GM23338 (cell line): ENCODE measurements around the gene NIPA2. TPM values are rescaled to one million over a fixed set of nuclear protein-coding genes. Genes with fewer than 3 reads are reported as not detected.

Experiments used
- ATAC-seq: fragments of 200-7000 bp; cut with Tn5 transposase; 3 replicates; pipeline ENCODE4 v1.9.1; 2020
- DNase-seq: peaks from one replicate; pipeline ENCODE4 v3.0.0-alpha.2; 2015; ENCODE audit warnings: low spot score
- H2AFZ ChIP-seq: fragments of 200-600 bp; sonication (generic); 2 replicates; pipeline ENCODE4 v1.8.0; 2016; ENCODE audit warnings: antibody characterized with exemption, mild to moderate bottlenecking, moderate library complexity
- H3F3A ChIP-seq: fragments of 200-600 bp; sonication (generic); replicated peaks from 2 replicates; pipeline ENCODE4 v1.8.0; 2017; ENCODE audit warnings: antibody characterized with exemption, mixed run types, low read depth
- H3K27ac ChIP-seq: fragments of 200-600 bp; sonication (generic); 2 replicates; pipeline ENCODE4 v1.6.1; 2016; ENCODE audit warnings: low read depth
- H3K27me3 ChIP-seq: fragments of 200-600 bp; sonication (generic); 2 replicates; pipeline ENCODE4 v1.8.0; 2016; ENCODE audit warnings: mild to moderate bottlenecking, mixed run types, moderate library complexity; ENCODE audit not compliant: insufficient read depth
- H3K36me3 ChIP-seq: fragments of 200-600 bp; sonication (generic); 2 replicates; pipeline ENCODE4 v1.8.0; 2016; ENCODE audit warnings: mild to moderate bottlenecking; ENCODE audit not compliant: insufficient read depth
- H3K4me1 ChIP-seq: fragments of 200-600 bp; sonication (generic); 2 replicates; pipeline ENCODE4 v1.8.0; 2016; ENCODE audit warnings: mild to moderate bottlenecking, moderate library complexity; ENCODE audit not compliant: insufficient read depth
- H3K4me2 ChIP-seq: fragments of 200-600 bp; sonication (generic); 2 replicates; pipeline ENCODE4 v1.7.1; 2017; ENCODE audit warnings: mixed run types
- H3K4me3 ChIP-seq: fragments of 200-600 bp; sonication (generic); 2 replicates; pipeline ENCODE4 v1.6.1; 2016; ENCODE audit warnings: mixed run types
- H3K79me2 ChIP-seq: fragments of 200-600 bp; sonication (generic); replicated peaks from 2 replicates; pipeline ENCODE4 v1.8.0; 2017; ENCODE audit warnings: mild to moderate bottlenecking; ENCODE audit not compliant: insufficient read depth
- H3K9me2 ChIP-seq: fragments of 200-600 bp; sonication (generic); 2 replicates; pipeline ENCODE4 v1.8.0; 2017; ENCODE audit not compliant: insufficient read depth
- H4K20me1 ChIP-seq: fragments of 200-600 bp; sonication (generic); replicated peaks from 2 replicates; pipeline ENCODE4 v1.8.0; 2017; ENCODE audit warnings: mild to moderate bottlenecking; ENCODE audit not compliant: insufficient read depth
- H3K27ac Mint-ChIP-seq: 2 replicates; pipeline ENCODE4 v1.8.0; 2020; ENCODE audit warnings: inconsistent platforms, mild to moderate bottlenecking, moderate library complexity, mixed read lengths
- H3K27me3 Mint-ChIP-seq: 3 replicates; pipeline ENCODE4 v1.8.0; 2022; ENCODE audit warnings: low read depth, mild to moderate bottlenecking, moderate library complexity, mixed read lengths, inconsistent platforms; ENCODE audit not compliant: insufficient read depth, poor library complexity
- H3K36me3 Mint-ChIP-seq: 3 replicates; pipeline ENCODE4 v1.8.0; 2021; ENCODE audit warnings: low read depth, mild to moderate bottlenecking, inconsistent platforms, moderate library complexity, mixed read lengths
- H3K4me1 Mint-ChIP-seq: 3 replicates; pipeline ENCODE4 v1.8.0; 2020; ENCODE audit warnings: mild to moderate bottlenecking, inconsistent platforms, mixed read lengths
- H3K4me3 Mint-ChIP-seq: 3 replicates; pipeline ENCODE4 v1.8.0; 2021; ENCODE audit warnings: moderate library complexity, mild to moderate bottlenecking, inconsistent platforms, mixed read lengths
- H3K9me3 Mint-ChIP-seq: 3 replicates; pipeline ENCODE4 v1.8.0; 2020; ENCODE audit warnings: moderate library complexity, mild to moderate bottlenecking, inconsistent platforms, mixed read lengths
- CREB1 ChIP-seq: fragments of 250-450 bp; sonication (Bioruptor Pico); IDR thresholded peaks from 2 replicates; pipeline ENCODE4 v1.5.0; 2020; ENCODE audit warnings: low read depth, mild to moderate bottlenecking, moderate library complexity
- CTCF ChIP-seq, 2 experiments: fragments of 200-600 bp in 1 of 2; sonication (generic) in 1 of 2; conservative IDR thresholded peaks; 2 replicates each; pipeline versions ENCODE4 v1.5.1 to v1.6.1; 2016 to 2017; ENCODE audit warnings: antibody characterized with exemption in 2 of 2, low read depth in 2 of 2, mild to moderate bottlenecking in 2 of 2, moderate library complexity in 1 of 2
- EZH2phosphoT487 ChIP-seq: fragments of 200-600 bp; sonication (generic); IDR thresholded peaks from one replicate; pipeline ENCODE4 v1.8.1; 2018; ENCODE audit warnings: antibody characterized with exemption; ENCODE audit not compliant: unreplicated experiment
- JUNB ChIP-seq: IDR thresholded peaks from one replicate; pipeline ENCODE4 v1.6.1; 2016; ENCODE audit warnings: antibody characterized with exemption; ENCODE audit not compliant: unreplicated experiment
- NANOG ChIP-seq: IDR thresholded peaks from 2 replicates; pipeline ENCODE4 v1.6.1; 2016; ENCODE audit warnings: antibody characterized with exemption, borderline replicate concordance
- POLR2AphosphoS5 ChIP-seq: IDR thresholded peaks from 2 replicates; pipeline ENCODE4 v1.6.1; 2016; ENCODE audit warnings: antibody characterized with exemption, low read depth
- ZNF331 ChIP-seq: fragments of 250-450 bp; sonication (Bioruptor Pico); IDR thresholded peaks from 2 replicates; pipeline ENCODE4 v1.5.0; 2020; ENCODE audit warnings: low read depth, mild to moderate bottlenecking, moderate library complexity
- polyA plus RNA-seq: library from polyadenylated mRNA; unstranded; fragments of >200 nt; fragmentation: Nextera tagmentation; extraction: Ambion mirVana; gene quantifications from 2 replicates; pipeline ENCODE4 v1.2.1, GENCODE V29; 2016
- total RNA-seq: library from RNA; depleted of rRNA; stranded (reverse); fragments of >200 nt; shearing (Covaris generic); gene quantifications from 2 replicates; pipeline ENCODE4 v1.2.3, GENCODE V29; 2014

NIPA2 gene
- total and polyA plus RNA-seq, 2 experiments from 2014 or later, result 35.0 to 105 TPM

DNA sequence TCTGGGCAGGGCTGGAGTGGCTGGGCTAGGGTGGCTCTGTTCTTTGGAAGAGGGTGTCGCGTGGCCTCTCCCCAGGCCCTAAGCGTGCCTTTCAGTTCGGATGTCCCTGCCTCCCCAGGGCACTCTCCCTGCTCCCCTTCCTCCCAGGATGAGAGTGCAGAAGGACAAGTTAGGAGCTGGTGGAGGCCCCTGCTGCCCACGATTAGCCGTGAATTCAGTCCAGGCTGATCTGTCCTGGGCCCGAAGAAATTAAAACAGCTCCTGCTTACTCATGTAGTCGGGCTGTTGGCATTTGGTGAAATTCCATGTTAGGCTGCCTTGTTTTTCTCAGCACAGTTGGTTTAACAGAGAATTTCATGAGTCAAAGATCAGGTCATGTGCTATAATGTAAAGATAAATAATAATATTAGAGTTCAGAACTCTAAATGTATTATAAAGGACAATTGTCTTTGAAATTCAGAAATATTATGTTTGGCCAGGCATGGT lies 27.6 kb upstream of the NIPA2 start:
- Histone ChIP-seq H3K4me1 (no peaks in the 10 kb centered on the region), H3K27me3 (no peaks in the 10 kb centered on the region), H4K20me1 (peaks cover 14% of the 10 kb centered on the region), H3K27ac (no peak overlapping the region), H3K4me3 (no peak overlapping the region), H3K4me2 (no peak overlapping the region), H3F3A (no peaks in the 10 kb centered on the region), H3K9me2 (no peaks in the 10 kb centered on the region), H2AFZ (no peak overlapping the region), H3K79me2 (peaks cover 36% of the 10 kb centered on the region), H3K36me3 (no peaks in the 10 kb centered on the region)
- no peak overlapping the region for H3K27ac Mint-ChIP-seq
- peaks cover 5% of the 10 kb centered on the region for H3K27me3 Mint-ChIP-seq
- H3K9me3 Mint-ChIP-seq, result no peaks in the 10 kb centered on the region
- DNase-seq (no peak), ATAC-seq (no peak)
- peaks cover 4% of the 10 kb centered on the region; the same call in 2 of the 3 replicates for H3K4me1 Mint-ChIP-seq
- TF ChIP-seq CREB1 (no peak), EZH2phosphoT487 (no peak), JUNB (no peak), CTCF (conservative IDR thresholded peaks at IDR 0.05; ENCODE audit: low read depth in 2 of 2) (no peak), NANOG (no peak)
- H3K4me3 Mint-ChIP-seq, result no peak overlapping the region
- H3K36me3 Mint-ChIP-seq, result peaks cover 9% of the 10 kb centered on the region; the same call in 2 of the 3 replicates

DNA sequence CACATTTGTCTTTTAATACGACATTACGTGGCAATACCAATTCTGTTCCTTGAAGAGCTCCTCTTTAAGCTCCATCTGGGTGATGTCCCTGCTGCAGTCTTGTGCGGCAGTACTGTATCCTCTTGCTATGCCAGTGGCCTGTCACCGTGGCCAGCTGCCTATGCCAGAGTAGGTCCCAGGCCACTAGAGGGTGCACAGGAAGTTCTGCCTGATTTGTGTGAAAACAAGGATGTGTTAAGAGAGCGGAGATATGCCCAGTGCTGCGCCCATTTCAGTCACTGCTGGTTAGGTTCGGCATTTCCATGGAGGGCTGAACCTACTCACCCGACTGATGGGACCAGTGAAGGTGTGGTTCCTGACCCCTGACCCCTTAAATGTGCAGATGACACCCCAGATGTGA lies 26.8 kb upstream of the NIPA2 start:
- H3K4me2 ChIP-seq, result no peak overlapping the region
- no peak overlapping the region for H3K4me3 ChIP-seq
- no peak overlapping the region for H2AFZ ChIP-seq
- H3K27ac ChIP-seq, result no peak overlapping the region
- Mint-ChIP-seq H3K9me3 (no peaks in the 10 kb centered on the region), H3K4me3 (no peak overlapping the region), H3K27ac (no peak overlapping the region), H3K4me1 (peaks cover 4% of the 10 kb centered on the region; the same call in 2 of the 3 replicates), H3K27me3 (peaks cover 5% of the 10 kb centered on the region), H3K36me3 (peaks cover 10% of the 10 kb centered on the region; the same call in 2 of the 3 replicates)
- no peaks in the 10 kb centered on the region for H3K9me2 ChIP-seq
- no peaks in the 10 kb centered on the region for H3K4me1 ChIP-seq
- H3F3A ChIP-seq, result no peaks in the 10 kb centered on the region
- peaks cover 14% of the 10 kb centered on the region for H4K20me1 ChIP-seq
- H3K36me3 ChIP-seq, result no peaks in the 10 kb centered on the region
- ATAC-seq (peak; percentile 92), DNase-seq (peak; percentile 72)
- H3K27me3 ChIP-seq, result no peaks in the 10 kb centered on the region
- peaks cover 28% of the 10 kb centered on the region for H3K79me2 ChIP-seq
- no peak for TF ChIP-seq POLR2AphosphoS5
- TF ChIP-seq EZH2phosphoT487, result no peak
- TF ChIP-seq ZNF331, result no peak
- TF ChIP-seq CTCF (conservative IDR thresholded peaks at IDR 0.05; ENCODE audit: low read depth in 2 of 2), result peak; percentile 52 to 65
